NCI-H1436 treated with DMSO at 0.1 percent for 48 hours (cell line): ENCODE measurements around the gene ACACB.
"Not testable (repeated sequence)": the region's sequence is repeated elsewhere in the genome, so short reads cannot be mapped to it uniquely, and the experiment has no call there.

Experiments used
- DNase-seq: peaks from one replicate; lab custom pipeline; 2025; lab: John Stamatoyannopoulos, UW

ACACB gene

DNA sequence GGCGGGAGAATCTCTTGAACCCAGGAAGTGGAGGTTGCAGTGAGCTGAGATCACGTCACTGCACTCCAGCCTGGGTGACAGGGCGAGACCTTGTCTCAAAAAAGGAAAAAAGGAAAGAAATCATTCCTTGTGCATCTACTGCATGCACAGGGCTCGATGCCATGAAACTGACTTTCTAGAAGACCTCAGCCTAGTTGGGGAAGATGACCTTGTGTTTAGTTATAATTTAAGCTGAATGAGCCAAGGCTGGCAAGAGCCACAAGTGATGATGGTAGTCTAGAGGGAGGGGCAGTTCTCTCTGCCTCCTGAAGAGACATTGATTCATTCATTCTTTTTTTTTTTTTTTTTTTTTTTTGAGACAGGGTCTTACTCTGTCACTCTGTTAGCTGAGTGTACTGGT is 24.2 kb downstream of the ACACB start:
- DNase-seq = no peak

DNA sequence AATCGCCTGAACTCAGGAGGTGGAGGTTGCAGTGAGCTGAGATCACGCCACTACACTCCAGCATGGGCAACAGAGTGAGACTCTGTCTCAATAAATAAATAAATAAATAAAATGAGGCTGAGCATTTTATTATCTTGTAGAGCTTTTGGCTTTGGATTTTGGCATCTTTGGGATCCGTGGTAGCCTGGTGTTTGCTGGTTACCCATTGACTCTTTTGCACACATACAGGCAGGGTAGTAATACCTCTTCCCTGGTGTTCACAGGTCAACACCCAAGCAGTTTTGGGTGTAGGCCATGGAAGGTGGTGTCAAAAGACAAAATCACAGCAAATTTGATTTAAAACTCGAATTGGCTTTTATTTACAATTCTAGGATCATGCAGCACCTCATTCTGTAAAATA is 27.8 kb downstream of the ACACB start:
- DNase-seq = no peak

DNA sequence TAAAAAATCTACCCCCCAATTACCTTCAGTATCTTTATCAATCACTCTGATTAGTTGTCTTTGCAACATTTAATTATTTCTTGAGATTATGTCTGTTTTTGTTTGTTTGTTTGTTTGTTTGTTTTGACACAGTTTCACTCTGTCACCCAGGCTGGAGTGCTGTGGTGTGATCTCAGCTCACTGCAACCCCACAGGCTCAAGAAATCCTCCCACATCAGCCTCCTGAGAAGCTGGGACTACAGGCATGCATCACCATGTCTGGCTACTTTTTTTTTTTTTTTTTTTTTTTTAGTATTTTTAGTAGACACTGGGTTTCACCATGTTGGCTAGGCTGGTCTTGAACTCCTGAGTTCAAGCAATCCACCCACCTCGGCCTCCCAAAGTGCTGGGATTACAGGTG is 30.7 kb downstream of the ACACB start:
- not testable (repeated sequence) for DNase-seq

DNA sequence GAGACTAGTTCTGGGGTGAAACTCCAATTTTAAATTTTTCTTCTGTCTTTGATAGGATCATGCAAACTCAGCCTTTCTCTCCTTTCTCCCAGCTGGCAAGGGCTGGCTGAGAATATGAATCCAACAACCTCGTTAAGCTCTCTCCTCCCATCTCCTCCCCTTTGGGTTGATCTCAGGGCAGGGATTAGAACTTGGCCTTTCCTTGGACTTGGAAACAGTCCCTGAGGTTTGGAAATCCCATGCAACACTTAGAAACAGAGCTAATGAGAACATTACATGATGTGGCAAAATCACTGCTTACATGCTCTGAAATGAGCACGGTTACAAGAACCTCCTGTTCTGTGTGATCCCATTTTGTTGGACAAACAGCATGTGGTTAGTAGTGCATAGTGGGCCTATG is 31.6 kb downstream of the ACACB start:
- no peak for DNase-seq

DNA sequence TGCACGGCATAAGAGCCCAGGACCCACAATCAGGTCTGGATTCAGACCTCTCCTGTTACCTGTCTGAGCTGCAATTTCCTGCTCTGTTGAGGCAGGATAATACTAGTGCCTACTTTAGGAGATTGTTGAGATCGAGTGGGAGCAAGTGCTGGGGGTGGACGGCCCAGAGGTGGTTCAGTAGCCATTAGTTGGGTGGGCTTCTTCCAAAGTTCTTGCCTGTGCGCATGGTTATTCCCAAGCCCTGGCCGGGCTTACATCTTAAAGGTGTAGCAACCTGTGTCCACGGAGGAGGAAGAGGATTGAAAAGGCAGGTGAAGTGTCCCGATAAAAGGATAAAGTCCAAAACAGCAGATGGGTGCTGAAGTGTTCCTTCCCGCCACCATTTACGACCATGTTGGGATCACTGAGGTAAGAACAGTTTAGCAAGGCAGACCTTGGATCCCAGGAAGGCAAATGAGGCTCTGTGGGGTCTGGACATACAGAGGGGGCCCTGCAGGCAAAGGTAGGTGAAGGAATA is 33.8 kb downstream of the ACACB start:
- DNase-seq = no peak

DNA sequence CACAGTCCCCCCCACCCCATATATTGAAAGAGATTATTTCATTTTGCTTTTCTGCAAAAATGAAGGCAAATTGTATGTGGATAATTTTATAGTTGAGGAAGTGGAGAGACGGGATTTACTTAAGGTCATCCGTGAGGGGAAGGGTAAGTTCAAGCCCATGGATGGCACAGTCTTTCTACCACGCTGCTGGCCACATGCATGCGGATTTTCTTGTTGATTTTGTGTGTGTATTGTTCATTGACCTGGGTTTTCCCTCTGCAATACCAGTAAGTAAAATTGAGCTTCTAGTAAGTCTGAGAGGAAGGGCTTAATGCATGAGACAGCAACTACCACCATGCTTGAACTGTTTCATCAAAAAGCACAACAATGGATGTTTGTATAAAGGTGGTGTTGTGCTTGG is 35.1 kb downstream of the ACACB start:
- no peak for DNase-seq

DNA sequence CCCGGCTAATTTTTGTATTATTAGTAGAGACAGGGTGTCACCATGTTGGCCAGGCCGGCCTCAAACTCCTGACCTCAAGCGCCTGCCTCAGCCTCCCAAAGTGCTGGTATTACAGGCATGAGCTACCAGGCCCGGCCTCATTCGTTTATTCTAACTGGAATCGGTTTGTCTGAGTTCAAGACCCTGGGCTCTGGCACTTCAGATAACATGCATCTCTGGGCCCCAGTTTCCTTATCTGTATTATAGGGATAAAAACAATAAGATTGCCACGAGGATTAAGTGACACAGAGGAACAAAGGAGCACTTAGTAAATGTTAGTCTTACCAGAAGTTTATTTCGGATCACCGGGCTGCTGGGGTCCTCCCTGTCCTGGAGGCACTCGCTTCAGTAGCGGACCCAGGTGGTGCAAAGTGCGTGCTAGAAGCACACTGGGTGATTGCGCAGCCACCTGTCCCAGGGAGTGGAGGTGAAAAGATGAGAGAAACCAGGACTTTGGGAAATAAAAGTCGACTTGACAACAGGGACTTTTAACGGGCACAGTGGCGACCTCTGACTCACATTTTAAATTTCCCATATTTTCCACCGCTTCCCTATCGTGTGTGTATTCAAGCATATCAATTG is 37.5 kb downstream of the ACACB start:
- DNase-seq = no peak

DNA sequence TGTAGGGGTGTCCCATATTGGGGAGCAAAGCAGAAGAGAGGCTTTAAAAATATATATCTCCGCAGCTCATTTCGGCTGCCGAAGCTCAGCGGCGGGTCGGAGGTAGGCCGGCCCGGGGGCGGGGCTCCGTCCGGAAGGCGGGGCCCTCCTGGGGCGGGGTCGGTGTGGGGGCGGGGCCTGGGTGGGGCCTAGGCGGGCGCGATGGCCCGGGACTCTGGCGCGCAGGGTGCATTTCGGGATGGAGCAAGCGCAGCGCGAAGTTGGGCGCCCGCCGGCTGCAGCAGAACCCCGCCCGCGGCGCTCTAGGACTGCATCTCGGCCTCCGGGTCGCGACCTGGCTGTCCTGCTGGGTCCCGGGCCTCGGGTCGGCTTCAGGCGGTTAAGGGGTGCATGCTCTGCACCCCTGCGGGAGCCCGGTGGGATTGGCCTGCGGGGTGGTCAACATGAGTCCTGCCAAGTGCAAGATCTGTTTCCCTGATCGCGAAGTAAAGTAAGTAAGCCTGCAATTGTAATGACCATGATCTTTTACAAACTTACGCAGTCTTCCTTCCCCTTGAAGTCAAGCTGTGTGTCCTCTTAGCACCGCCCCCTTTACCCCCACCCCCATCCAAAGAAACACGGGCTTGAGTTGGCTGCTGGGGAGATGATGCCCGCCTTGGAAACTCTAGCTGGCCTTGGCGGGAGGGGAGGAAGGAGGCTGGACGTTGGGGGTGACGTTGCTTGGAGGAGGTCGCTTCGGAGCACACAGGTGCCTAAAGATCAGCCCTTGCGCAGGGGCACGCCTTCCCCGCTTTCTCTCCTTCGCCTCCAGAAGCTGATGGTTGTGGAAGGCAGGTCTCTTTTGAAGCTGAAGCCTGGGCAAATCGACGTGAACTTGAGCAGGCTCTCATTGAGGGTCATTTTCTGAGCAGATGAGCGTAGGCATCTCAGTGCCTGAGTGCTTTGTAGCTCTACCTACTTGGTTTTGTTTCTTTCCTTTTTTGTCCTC is 38.4 kb downstream of the ACACB start:
- DNase-seq = peak; percentile 32

DNA sequence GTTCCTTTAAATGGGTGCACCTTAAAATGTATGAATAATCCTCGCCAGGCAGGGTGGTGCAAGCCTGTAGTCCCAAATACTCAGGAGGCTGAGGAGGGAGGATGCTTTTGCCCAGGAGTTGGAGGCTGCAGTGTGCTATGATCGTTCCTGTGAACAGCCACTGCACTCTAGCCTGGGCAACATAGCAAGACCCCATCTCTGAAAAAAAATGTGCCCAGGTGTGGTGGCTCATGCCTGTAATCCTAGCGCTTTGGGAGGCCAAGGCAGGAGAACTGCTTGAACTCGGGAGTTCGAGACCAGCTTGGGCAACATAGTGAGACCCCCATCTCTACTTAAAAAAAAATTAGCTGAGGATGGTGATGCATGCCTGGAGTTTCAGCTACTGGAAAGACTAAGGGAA is 39.6 kb downstream of the ACACB start:
- DNase-seq = no peak

DNA sequence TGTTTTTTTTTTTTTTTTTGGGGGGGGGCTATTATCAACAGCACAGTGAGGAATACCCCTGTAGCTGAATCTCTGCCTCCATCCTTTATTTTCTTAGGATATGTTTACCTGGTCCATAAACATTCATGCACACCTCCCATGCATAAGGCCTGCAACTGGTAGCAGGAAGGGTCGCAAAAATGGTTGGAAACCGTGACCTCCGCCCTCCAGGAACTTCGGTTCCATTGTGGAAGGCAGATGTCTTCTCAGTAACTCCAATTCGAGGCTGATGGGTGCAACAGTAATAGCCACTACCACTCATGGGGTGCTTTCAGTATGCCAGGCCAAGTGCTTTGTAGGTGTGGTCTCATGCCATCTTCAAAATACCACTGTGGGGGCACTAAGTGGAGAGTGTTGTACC is 40.2 kb downstream of the ACACB start:
- no peak for DNase-seq

DNA sequence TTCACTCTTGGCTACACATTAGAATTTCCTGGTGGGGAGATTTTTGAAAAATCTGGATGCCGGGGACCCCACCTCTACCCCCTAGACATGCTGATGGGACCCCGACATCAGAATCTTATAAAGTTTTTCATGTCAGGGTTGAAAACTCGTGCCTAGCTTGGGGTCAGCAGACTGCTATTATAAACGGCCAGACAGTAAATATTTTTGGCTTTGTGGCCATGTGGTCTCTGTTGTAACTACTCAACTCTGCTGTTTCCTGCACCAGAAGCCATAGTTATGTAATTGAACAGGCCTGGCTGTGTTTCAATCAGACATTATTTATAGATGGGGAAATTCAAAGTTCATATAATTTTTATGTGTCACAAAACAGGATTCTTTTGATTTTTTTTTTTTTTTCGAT is 41.6 kb downstream of the ACACB start:
- DNase-seq = no peak

DNA sequence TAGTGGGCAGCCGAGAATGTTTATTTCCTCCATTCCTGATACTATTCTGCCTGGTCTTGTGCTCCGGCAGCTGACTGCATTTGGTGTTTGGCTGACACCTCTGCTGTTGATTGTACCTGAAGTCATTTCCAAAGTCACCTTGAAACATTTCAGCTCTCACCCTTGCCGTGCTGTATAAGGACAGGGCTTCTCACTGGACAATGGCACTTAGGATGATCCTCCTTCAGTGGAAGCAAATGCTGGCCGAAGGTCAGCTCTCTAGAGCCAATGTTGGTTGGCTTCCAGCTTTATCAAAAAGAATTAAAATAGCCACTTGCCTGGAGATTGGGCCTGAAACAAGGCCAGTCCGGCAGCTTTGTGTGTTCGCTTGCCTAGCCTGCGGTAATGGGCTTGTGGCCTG is 44.0 kb downstream of the ACACB start:
- no peak for DNase-seq

DNA sequence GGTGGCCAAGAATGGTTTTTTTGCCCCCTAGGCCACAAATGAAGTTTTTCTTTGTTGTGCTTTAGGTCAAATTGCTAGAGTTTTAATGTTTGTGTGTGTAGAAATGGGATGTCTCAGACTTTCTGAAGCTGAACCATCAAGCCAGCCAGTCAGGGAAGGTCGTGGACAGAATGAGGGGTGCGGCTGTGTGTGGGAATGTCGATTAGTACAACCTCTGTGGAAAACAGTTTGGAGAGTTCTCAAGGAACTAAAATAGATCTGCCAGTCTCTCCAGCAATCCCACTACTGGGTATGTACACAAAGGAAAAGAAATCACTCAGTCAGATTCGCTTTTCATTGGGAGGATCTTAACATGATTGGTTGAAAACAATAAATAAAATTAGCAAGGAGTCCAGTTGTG is 44.5 kb downstream of the ACACB start:
- DNase-seq = no peak

DNA sequence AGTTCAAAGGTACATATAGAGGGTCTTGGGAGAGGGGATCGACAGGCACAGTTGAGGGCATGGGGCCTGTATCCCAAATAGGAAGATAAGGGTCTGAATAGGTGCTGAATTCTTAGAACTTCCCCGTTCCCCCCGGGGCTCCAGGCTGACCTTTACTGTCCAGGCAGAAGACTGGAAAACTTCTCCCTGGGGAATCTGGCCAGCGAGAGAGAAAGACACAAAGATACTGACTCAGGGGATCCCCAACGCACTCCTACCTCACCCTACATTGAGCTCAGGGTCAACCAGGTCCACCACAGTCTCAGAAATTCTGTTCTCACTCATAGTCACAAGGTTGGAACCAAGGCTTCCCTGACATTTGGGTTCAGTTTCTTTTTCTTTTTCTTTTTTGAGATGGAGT is 46.2 kb downstream of the ACACB start:
- DNase-seq = no peak

DNA sequence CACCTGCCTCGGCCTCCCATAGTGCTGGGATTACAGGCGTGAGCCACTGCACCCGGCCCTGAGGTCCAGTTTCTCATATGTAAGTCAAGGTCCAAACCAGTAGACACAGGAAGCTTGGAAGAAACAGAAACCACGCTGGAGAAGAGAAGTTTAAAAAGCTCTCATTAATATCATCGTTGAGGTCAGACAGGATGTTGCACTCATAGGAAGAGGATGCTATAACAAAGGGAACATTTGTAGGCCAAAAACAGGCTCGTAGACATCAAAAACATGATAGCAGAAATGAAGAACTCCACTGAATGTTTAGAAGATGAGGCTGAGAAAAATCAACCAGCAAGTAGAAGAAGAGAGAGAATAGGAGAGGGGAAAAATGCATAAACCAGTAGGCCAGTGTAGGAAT is 46.8 kb downstream of the ACACB start:
- DNase-seq = no peak

DNA sequence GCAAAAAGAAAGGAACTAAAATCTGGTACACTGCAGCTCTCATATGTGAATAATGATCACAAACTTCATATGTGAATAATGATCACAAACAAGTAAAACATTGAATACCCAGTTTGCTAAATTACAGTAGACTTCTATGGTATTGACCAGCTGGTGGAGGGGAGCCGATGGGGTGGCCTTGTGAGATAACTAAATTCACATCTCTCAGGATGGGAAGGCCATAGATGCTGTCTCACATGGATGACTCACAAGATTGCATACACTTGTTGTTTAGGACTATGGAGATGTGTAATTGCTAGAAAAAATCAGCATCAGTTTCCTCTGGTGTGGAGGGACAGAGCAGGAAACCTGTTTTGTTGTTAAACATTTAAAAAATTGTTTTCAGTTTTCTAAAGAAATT is 49.2 kb downstream of the ACACB start:
- no peak for DNase-seq

DNA sequence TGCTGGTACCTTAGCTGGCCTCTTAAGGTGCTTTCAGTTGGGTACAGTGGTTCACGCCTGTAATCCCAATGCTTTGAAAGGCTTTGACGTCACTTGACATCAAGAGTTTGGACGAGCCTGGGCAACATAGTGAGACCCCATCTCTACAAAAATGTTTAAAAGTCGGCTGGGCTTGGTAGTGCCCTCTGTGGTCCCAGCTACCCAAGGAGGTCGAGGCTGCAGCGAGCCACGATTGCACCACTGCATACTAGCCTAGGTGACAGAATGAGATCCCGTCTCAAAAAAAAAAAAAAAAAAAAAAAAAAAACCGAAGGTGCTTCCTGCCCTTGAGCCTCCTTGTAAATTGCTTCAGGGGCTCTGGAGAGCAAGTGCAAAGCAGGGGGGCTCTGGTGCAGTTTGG is 50.0 kb downstream of the ACACB start:
- no peak for DNase-seq

DNA sequence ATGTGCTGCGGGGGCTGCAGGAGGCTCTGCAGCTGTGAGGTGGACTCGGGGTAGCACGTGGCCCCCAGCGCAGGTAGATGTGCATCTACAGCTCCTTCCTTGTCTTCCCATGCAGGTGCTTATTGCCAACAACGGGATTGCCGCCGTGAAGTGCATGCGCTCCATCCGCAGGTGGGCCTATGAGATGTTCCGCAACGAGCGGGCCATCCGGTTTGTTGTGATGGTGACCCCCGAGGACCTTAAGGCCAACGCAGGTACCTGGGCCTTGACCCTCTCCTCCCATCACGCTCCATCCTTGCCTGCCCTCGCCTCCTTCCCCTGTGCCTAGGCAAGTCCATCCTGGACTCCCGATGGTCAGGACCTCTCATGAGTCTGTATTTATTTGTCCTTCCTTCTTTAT is 51.4 kb downstream of the ACACB start:
- DNase-seq = no peak

DNA sequence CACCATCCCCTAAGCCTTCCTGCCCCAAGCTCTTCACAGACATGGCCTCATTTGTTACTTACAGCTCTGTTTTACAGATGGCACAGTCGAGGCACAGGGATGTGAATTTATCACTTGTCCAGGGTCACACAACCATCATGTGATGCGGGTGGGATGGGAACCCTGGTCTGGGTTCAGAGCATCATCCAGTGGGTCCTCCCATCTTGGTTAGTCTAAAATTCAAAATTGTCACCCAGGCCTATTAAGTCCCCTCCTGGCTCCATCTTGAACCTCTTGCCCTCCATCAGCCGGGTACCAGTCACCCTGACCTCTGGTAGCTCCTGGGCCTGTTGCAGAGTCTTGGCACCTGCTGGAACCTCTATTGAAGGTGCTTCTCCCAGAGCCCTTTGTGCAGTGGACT is 52.9 kb downstream of the ACACB start:
- DNase-seq = no peak

DNA sequence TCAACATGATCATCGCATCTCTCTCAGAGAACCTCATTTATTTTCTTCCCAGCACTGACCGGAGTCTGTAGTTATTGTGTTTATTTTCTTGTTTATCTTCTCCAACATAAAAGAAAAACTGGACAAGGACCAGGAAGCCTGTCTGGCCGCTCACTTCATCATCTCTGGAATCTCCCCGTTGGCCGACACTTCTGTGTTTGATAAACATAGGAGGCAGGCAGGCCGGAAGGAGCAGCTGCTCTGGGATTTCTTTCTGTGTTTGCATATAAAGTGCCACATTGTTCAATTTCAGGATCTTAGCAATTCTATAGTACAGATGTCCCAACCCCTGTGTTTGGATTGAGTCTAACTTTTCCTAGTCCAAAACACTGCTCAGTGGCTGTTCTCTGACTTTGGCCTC is 53.3 kb downstream of the ACACB start:
- DNase-seq = no peak

DNA sequence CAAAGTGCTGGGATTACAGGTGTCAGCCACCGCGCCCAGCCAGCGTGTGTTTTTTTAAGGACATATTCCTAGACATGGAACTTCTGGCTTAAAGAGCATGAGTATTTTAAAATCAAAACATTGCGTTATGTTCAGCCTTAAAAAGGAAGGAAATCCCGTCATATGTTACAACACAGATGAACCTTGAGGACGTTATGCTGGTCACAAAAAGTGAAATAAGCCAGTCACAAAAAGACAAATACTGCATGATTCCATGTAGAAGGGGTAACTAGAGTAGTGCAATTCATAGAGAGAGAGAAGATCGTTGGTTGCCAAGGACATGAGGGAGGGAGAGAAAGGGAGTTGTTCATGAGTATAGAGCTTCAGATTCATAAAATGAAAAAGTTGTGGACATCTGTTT is 53.9 kb downstream of the ACACB start:
- no peak for DNase-seq

DNA sequence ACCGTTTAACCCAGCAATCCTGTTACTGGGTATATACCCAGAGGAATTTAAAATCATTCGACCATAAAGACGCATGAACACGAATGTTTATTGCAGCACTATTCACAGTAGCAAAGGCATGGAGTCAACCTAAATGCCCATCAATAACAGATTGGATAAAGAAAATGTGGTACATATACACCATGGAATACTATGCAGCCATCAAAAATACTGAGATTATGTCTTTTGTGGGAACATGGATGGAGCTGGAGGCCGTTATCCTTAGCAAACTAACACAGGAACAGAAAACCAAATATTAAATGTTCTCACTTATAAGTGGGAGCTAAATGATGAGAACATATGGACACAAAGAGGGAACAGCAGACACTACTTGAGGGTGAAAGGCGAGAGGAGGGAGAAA is 56.4 kb downstream of the ACACB start:
- DNase-seq = not testable (repeated sequence)

DNA sequence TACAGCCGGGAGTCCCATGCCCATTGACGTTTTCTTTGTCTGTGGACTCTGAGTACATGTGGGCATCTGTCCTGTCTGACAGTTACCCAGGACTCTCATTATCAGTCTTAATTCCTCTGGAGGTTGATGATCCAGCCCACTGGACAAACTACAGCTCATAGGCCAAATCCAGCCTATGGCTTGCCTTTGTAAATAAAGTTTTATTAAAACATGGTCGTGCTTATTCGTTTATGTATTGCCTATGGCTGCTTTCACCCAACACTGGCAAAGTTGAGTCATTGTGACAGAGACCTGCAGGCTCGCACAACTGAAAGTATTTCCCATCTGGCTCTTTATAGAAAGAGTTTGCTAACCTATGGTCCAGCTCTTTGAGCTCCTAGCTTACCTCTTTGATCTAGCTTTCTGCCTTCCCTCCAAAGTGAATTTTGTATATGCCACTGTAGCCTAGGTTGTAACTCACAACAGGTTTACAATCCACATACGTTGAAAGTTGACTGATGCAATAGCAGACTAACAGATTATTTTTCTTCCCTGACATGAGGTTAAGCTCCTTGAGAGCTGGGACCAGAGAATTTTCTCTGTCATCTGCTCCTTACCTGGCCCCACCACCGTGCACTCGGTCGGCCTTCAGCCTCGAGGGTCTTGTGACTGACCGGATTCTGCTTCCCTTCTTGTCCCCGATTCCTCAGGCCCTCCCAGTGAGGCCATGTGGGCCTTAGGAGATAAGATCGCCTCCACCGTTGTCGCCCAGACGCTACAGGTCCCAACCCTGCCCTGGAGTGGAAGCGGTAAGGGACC is 57.3 kb downstream of the ACACB start:
- DNase-seq = no peak
